Posterior vena cava (tissue), 2 donors: ENCODE data around the gene B3GAT2. TPM values are rescaled to one million over a fixed set of nuclear protein-coding genes. Genes with fewer than 3 reads are reported as not detected.

ENCODE experiments used
- DNase-seq: peaks from one replicate; pipeline ENCODE4 v3.0.0-alpha.2; 2020; ENCODE audit warnings: low spot score
- intact Hi-C, 2 donors: fragments of 100-400 bp; cut with DNase I; formaldehyde crosslinking; loops; one replicate each; pipeline versions ENCODE4 v1.14.1 to v1.14.2; 2022 to 2023
- total RNA-seq, 2 donors: library from RNA; stranded (reverse); fragmentation: NEBNext Ultra II Directional; extraction: Animal tissue kit (Norgen Biotek cat#: 25700); gene quantifications; one replicate each; pipeline ENCODE4 v1.2.1, GENCODE V29; 2021
- donor health status: DM: yes; HTN: yes; CAD: no.
- donor health status: DM: yes; HTN: yes; CAD: no.

The B3GAT2 gene
- total RNA-seq, 2 donors from 2014 or later = 0.05 TPM; not detected in 1

GRCh38 chr6:70847106-70848084, 109.5 kb downstream of the B3GAT2 start:
- DNase-seq = no peak
- intact Hi-C loops = no loop called here

GRCh38 chr6:70846207-70846835, 110.5 kb downstream of the B3GAT2 start:
- intact Hi-C loops = no loop called here
- DNase-seq = no peak

- intact Hi-C loops = no loop called here
- DNase-seq = no peak
Measured at GRCh38 chr6:70844301-70844700, 112.6 kb downstream of the B3GAT2 start.

- DNase-seq = no peak
- intact Hi-C loops = no loop called here
Measured at GRCh38 chr6:70843328-70843918, 113.4 kb downstream of the B3GAT2 start.

- intact Hi-C loops = no loop called here
- DNase-seq = no peak
Measured at GRCh38 chr6:70842541-70842940, 114.3 kb downstream of the B3GAT2 start.

- DNase-seq = no peak
- intact Hi-C loops = no loop called here
Measured at GRCh38 chr6:70841112-70841511, 115.7 kb downstream of the B3GAT2 start.

- no peak for DNase-seq
- intact Hi-C loops = no loop called here
Measured at GRCh38 chr6:70839286-70840266, 117.3 kb downstream of the B3GAT2 start.

GRCh38 chr6:70838907-70839285, 118.0 kb downstream of the B3GAT2 start:
- DNase-seq = no peak
- intact Hi-C loops = no loop called here

GRCh38 chr6:70834520-70834919, 122.3 kb downstream of the B3GAT2 start:
- DNase-seq = no peak
- intact Hi-C loops = no loop called here

GRCh38 chr6:70831427-70831826, 125.4 kb downstream of the B3GAT2 start:
- intact Hi-C loops = no loop called here
- DNase-seq = no peak

- intact Hi-C loops = no loop called here
- DNase-seq = no peak
Measured at GRCh38 chr6:70823651-70824050, 133.2 kb downstream of the B3GAT2 start.

- DNase-seq = no peak
- intact Hi-C loops = no loop called here
Measured at GRCh38 chr6:70821751-70822150, 135.1 kb downstream of the B3GAT2 start.

- no peak for DNase-seq
- intact Hi-C loops = no loop called here
Measured at GRCh38 chr6:70820778-70821177, 136.1 kb downstream of the B3GAT2 start.

- no peak for DNase-seq
- intact Hi-C loops = no loop called here
Measured at GRCh38 chr6:70819646-70820045, 137.2 kb downstream of the B3GAT2 start.

GRCh38 chr6:70813885-70814284, 143.0 kb downstream of the B3GAT2 start:
- intact Hi-C loops = no loop called here

GRCh38 chr6:70811788-70812187, 145.1 kb downstream of the B3GAT2 start:
- intact Hi-C loops = no loop called here
- no peak for DNase-seq

More at GRCh38 chr6:70813885-70814284, 143.0 kb downstream of the B3GAT2 start:
- DNase-seq = no peak
